IMR-90 (cell line): Measurements from ENCODE around the gene FARP1.

Source experiments
- TF ChIP-seq, protein P1 (sequence below): conservative IDR thresholded peaks from 2 replicates; pipeline ENCODE4 v1.5.1; 2012; ENCODE audit warnings: mild to moderate bottlenecking, low read depth, low read length, improper control_type of control experiment
- TF ChIP-seq, protein P2 (sequence below): fragments of 150-350 bp; IDR thresholded peaks from 2 replicates; pipeline ENCODE4 v1.6.1; 2017; ENCODE audit warnings: mild to moderate bottlenecking, antibody characterized with exemption, low read length, low read depth

DNA sequence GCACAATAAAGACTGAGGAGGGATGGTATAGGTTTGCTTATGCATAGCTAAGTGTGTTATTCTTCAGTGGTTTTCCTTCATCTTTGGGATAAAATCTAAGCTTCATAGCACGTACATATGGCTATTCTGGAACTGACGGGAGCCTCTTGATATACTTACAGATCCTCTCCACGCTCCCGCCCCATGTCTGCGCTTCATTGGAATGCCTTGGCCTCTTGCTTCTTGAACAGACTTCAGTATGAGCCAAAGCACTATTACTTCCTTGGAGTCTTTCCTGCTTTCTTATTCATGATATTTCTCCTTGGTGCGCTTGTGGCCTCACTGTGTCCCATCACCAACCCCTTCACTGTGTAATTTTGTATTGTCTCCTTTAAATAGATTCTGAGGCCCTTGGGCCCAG lies 145.3 kb downstream of the FARP1 start:
- TF ChIP-seq, protein P1, sequence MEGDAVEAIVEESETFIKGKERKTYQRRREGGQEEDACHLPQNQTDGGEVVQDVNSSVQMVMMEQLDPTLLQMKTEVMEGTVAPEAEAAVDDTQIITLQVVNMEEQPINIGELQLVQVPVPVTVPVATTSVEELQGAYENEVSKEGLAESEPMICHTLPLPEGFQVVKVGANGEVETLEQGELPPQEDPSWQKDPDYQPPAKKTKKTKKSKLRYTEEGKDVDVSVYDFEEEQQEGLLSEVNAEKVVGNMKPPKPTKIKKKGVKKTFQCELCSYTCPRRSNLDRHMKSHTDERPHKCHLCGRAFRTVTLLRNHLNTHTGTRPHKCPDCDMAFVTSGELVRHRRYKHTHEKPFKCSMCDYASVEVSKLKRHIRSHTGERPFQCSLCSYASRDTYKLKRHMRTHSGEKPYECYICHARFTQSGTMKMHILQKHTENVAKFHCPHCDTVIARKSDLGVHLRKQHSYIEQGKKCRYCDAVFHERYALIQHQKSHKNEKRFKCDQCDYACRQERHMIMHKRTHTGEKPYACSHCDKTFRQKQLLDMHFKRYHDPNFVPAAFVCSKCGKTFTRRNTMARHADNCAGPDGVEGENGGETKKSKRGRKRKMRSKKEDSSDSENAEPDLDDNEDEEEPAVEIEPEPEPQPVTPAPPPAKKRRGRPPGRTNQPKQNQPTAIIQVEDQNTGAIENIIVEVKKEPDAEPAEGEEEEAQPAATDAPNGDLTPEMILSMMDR: no peak
- TF ChIP-seq, protein P2, sequence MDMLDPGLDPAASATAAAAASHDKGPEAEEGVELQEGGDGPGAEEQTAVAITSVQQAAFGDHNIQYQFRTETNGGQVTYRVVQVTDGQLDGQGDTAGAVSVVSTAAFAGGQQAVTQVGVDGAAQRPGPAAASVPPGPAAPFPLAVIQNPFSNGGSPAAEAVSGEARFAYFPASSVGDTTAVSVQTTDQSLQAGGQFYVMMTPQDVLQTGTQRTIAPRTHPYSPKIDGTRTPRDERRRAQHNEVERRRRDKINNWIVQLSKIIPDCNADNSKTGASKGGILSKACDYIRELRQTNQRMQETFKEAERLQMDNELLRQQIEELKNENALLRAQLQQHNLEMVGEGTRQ: no peak
